OCI-LY7 (cell line): Measurements from ENCODE around the gene MRPL46.

ENCODE experiments used
- EZH2phosphoT487 ChIP-seq: fragments of 200-600 bp; sonication (generic); IDR thresholded peaks from 2 replicates; pipeline ENCODE4 v1.6.1; 2018; ENCODE audit warnings: low read depth, borderline replicate concordance, mild to moderate bottlenecking, mixed run types, antibody characterized with exemption, low read length, moderate library complexity, mixed read lengths
- TF ChIP-seq, protein P1 (sequence below): fragments of 200-600 bp; sonication (generic); conservative IDR thresholded peaks from 2 replicates; pipeline ENCODE4 v1.5.1; 2014; ENCODE audit warnings: mild to moderate bottlenecking, antibody characterized with exemption, low read length, moderate library complexity, mixed read lengths

DNA sequence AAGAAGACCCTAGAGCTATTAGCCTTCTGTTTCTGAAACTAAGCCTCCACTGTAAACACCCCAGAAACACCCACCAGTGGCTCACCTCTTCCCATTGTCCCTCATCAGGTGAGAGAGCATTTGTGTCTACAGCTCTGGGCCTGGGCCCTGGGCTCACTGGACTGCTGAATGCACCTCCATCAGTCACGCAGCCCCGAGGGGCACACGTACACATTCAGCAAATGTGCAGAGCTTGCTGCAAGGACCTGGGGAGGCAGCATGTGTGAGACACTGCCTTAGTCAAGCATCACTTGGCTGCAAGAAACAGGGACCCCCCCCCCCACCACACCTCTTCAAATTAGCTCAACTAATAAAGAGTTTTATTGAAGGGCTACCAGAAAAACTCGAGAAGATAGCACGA, 29.0 kb downstream of the MRPL46 start:
- TF ChIP-seq, protein P1, sequence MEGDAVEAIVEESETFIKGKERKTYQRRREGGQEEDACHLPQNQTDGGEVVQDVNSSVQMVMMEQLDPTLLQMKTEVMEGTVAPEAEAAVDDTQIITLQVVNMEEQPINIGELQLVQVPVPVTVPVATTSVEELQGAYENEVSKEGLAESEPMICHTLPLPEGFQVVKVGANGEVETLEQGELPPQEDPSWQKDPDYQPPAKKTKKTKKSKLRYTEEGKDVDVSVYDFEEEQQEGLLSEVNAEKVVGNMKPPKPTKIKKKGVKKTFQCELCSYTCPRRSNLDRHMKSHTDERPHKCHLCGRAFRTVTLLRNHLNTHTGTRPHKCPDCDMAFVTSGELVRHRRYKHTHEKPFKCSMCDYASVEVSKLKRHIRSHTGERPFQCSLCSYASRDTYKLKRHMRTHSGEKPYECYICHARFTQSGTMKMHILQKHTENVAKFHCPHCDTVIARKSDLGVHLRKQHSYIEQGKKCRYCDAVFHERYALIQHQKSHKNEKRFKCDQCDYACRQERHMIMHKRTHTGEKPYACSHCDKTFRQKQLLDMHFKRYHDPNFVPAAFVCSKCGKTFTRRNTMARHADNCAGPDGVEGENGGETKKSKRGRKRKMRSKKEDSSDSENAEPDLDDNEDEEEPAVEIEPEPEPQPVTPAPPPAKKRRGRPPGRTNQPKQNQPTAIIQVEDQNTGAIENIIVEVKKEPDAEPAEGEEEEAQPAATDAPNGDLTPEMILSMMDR: no peak
- TF ChIP-seq EZH2phosphoT487: no peak
